T-helper 22 cell (primary cell): Measurements from ENCODE around the gene SCT.
"Not testable (repeated sequence)": the region's sequence is repeated elsewhere in the genome, so short reads cannot be mapped to it uniquely, and the experiment has no call there.

Source experiments
- DNase-seq: peaks from one replicate; pipeline ENCODE4 v3.0.0-alpha.2; 2020; ENCODE audit warnings: low read depth

The SCT gene

GRCh38 chr11:626475-627307 is at the start of gene SCT:
SCT (minus strand) TSS chr11:627181; CDS start chr11:627143, 38 bp downstream.
- no peak for DNase-seq

- no peak for DNase-seq
These were observed 47.4 kb upstream of the SCT start for GRCh38 chr11:674406-674805.

- DNase-seq: no peak
These were observed 46.9 kb upstream of the SCT start for GRCh38 chr11:673866-674265.

- no peak for DNase-seq
These were observed 38.8 kb upstream of the SCT start for GRCh38 chr11:665704-666281.

GRCh38 chr11:665062-665703 is 38.2 kb upstream of the SCT start:
- no peak for DNase-seq

- no peak for DNase-seq
These were observed 35.8 kb upstream of the SCT start for GRCh38 chr11:662689-663274.

GRCh38 chr11:660681-661444 is 33.9 kb upstream of the SCT start:
- no peak for DNase-seq

GRCh38 chr11:660281-660680 is 33.3 kb upstream of the SCT start:
- DNase-seq: no peak

- DNase-seq: no peak
These were observed 32.6 kb upstream of the SCT start for GRCh38 chr11:659532-660085.

GRCh38 chr11:657691-658126 is 30.7 kb upstream of the SCT start:
- DNase-seq: no peak

GRCh38 chr11:656866-657265 is 29.9 kb upstream of the SCT start:
- no peak for DNase-seq

- DNase-seq: no peak
These were observed 29.4 kb upstream of the SCT start for GRCh38 chr11:656426-656825.

- DNase-seq: no peak
These were observed 28.2 kb upstream of the SCT start for GRCh38 chr11:655036-655726.

GRCh38 chr11:654444-654843 is 27.5 kb upstream of the SCT start:
- not testable (repeated sequence) for DNase-seq

- DNase-seq: no peak
These were observed 26.9 kb upstream of the SCT start for GRCh38 chr11:653837-654236.

- not testable (repeated sequence) for DNase-seq
These were observed 26.2 kb upstream of the SCT start for GRCh38 chr11:653136-653535.

- DNase-seq: no peak
These were observed 23.5 kb upstream of the SCT start for GRCh38 chr11:650482-650881.

- DNase-seq: not testable (repeated sequence)
These were observed 20.7 kb upstream of the SCT start for GRCh38 chr11:647672-648158.

GRCh38 chr11:646214-646613 is 19.2 kb upstream of the SCT start:
- DNase-seq: no peak

GRCh38 chr11:645536-645935 is 18.6 kb upstream of the SCT start:
- DNase-seq: no peak
